Neural cell (in vitro differentiated cells): ENCODE results near the gene IPO9. TPM values are rescaled to one million over a fixed set of nuclear protein-coding genes. Genes with fewer than 3 reads are reported as not detected.

Experiments used
- H2AFZ ChIP-seq: fragments of 200-600, 300-800 bp; sonication (generic), shearing (Covaris generic); 2 replicates; pipeline ENCODE4 v1.6.0; 2014; ENCODE audit warnings: low read depth, mild to moderate bottlenecking, antibody characterized with exemption, low read length, moderate library complexity
- H3F3A ChIP-seq: fragments of 200-600 bp; shearing (Covaris generic); 2 replicates; pipeline ENCODE4 v1.6.1; 2016; ENCODE audit warnings: mild to moderate bottlenecking, moderate library complexity, mixed read lengths, antibody characterized with exemption, low read length; ENCODE audit not compliant: insufficient read depth, poor library complexity, severe bottlenecking
- H3K27ac ChIP-seq: fragments of 200-600, 300-800 bp; sonication (generic), shearing (Covaris generic); 2 replicates; pipeline ENCODE4 v1.5.1; 2014; ENCODE audit warnings: mild to moderate bottlenecking, low read length, moderate library complexity
- H3K27me3 ChIP-seq: fragments of 300-800, 200-600 bp; sonication (generic), shearing (Covaris generic); 2 replicates; pipeline ENCODE4 v1.6.0; 2014; ENCODE audit warnings: mild to moderate bottlenecking, low read depth, low read length, moderate library complexity; ENCODE audit not compliant: insufficient read depth
- H3K36me3 ChIP-seq: fragments of 300-800, 200-600 bp; sonication (generic), shearing (Covaris generic); 2 replicates; pipeline ENCODE4 v1.5.1; 2014; ENCODE audit warnings: mild to moderate bottlenecking, antibody characterized with exemption, low read length, moderate library complexity; ENCODE audit not compliant: insufficient read depth
- H3K4me2 ChIP-seq: fragments of 300-800, 200-600 bp; sonication (generic), shearing (Covaris generic); 2 replicates; pipeline ENCODE4 v1.6.0; 2014; ENCODE audit warnings: mild to moderate bottlenecking, low read length
- H3K4me3 ChIP-seq: fragments of 300-800, 200-600 bp; sonication (generic), shearing (Covaris generic); 2 replicates; pipeline ENCODE4 v1.5.1; 2014; ENCODE audit warnings: mild to moderate bottlenecking, low read length, moderate library complexity
- H3K79me2 ChIP-seq: fragments of 200-600 bp; shearing (Covaris generic); replicated peaks from 2 replicates; pipeline ENCODE4 v1.6.0; 2014; ENCODE audit warnings: mild to moderate bottlenecking, low read length, moderate library complexity; ENCODE audit not compliant: insufficient read depth
- H3K9ac ChIP-seq: fragments of 300-800, 200-600 bp; sonication (generic), shearing (Covaris generic); 2 replicates; pipeline ENCODE4 v1.6.1; 2016; ENCODE audit warnings: mild to moderate bottlenecking, low read length, mixed read lengths
- H3K9me2 ChIP-seq: fragments of 200-600 bp; shearing (Covaris generic); 2 replicates; pipeline ENCODE4 v1.6.1; 2016; ENCODE audit warnings: mild to moderate bottlenecking, low read length, mixed read lengths; ENCODE audit not compliant: insufficient read depth
- H3K9me3 ChIP-seq: fragments of 200-600, 300-800 bp; sonication (generic), shearing (Covaris generic); 2 replicates; pipeline ENCODE4 v1.6.1; 2016; ENCODE audit warnings: mild to moderate bottlenecking, mixed run types, low read length, moderate library complexity, mixed read lengths
- H4K20me1 ChIP-seq: fragments of 200-600 bp; shearing (Covaris generic); 2 replicates; pipeline ENCODE4 v1.6.1; 2016; ENCODE audit warnings: mild to moderate bottlenecking, mixed run types; ENCODE audit not compliant: insufficient read depth
- EP300 ChIP-seq: fragments of 450-650 bp; conservative IDR thresholded peaks from 2 replicates; pipeline ENCODE4 v1.6.1; 2014; ENCODE audit warnings: antibody characterized with exemption, mild to moderate bottlenecking, moderate library complexity; ENCODE audit not compliant: poor library complexity, severe bottlenecking
- EZH2 ChIP-seq: fragments of 200-600, 300-800 bp; shearing (Covaris generic), sonication (generic); IDR thresholded peaks from 2 replicates; pipeline ENCODE4 v1.6.1; 2014; ENCODE audit warnings: antibody characterized with exemption, low read length, borderline replicate concordance, mild to moderate bottlenecking; ENCODE audit not compliant: insufficient read depth, poor library complexity, severe bottlenecking
- MXI1 ChIP-seq: fragments of 450-650 bp; conservative IDR thresholded peaks from 2 replicates; pipeline ENCODE4 v1.6.1; 2014; ENCODE audit warnings: antibody characterized with exemption, mild to moderate bottlenecking; ENCODE audit not compliant: poor library complexity, severe bottlenecking
- POLR2AphosphoS5 ChIP-seq: IDR thresholded peaks from 2 replicates; pipeline ENCODE4 v1.6.1; 2012
- RAD21 ChIP-seq: fragments of 450-650 bp; conservative IDR thresholded peaks from 2 replicates; pipeline ENCODE4 v1.6.1; 2014; ENCODE audit warnings: antibody characterized with exemption, mild to moderate bottlenecking, moderate library complexity
- SMC3 ChIP-seq: fragments of 450-650 bp; conservative IDR thresholded peaks from 2 replicates; pipeline ENCODE4 v1.6.1; 2014; ENCODE audit warnings: antibody characterized with exemption, mild to moderate bottlenecking, moderate library complexity; ENCODE audit not compliant: poor library complexity
- TAF1 ChIP-seq: IDR thresholded peaks from 2 replicates; pipeline ENCODE4 v1.6.1; 2012; ENCODE audit warnings: low read depth
- polyA plus RNA-seq: library from polyadenylated mRNA; depleted of rRNA; stranded (reverse); fragments of >200 nt; gene quantifications from 2 replicates; pipeline ENCODE4 v1.2.3, GENCODE V29; 2014
- TF ChIP-seq, protein P1 (sequence below): IDR thresholded peaks from 2 replicates; pipeline ENCODE4 v1.6.1; 2012; ENCODE audit warnings: borderline replicate concordance
- TF ChIP-seq, protein P2 (sequence below): fragments of 450-650 bp; IDR thresholded peaks from 2 replicates; pipeline ENCODE4 v1.5.1; 2014; ENCODE audit warnings: antibody characterized with exemption, mild to moderate bottlenecking, moderate library complexity; ENCODE audit not compliant: poor library complexity, severe bottlenecking

IPO9 gene
- polyA plus RNA-seq, 1 donor from 2014 or later = 45.0 TPM

DNA sequence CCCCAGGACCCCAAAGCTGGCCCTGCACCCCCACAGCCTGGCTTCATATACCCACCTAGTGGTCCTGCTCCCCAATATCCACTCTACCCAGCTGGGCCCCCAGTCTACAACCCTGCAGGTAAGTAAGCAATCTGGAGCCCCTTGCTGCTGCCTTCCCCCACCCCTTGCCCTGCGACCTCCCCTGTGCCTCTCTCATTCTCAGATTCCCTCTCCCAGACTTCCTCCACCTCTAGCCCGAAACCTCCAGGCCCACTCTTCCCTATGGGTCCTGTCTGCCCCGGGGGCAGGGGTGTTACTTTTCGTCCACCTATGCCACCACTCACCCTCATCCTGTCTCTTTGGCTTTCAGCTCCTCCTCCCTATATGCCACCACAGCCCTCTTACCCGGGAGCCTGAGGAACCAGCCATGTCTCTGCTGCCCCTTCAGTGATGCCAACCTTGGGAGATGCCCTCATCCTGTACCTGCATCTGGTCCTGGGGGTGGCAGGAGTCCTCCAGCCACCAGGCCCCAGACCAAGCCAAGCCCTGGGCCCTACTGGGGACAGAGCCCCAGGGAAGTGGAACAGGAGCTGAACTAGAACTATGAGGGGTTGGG, 62.6 kb downstream of the IPO9 start:
- Histone ChIP-seq H3K27me3 (peaks cover 17% of the 10 kb centered on the region), H3K9me3 (no peaks in the 10 kb centered on the region), H3K9me2 (no peaks in the 10 kb centered on the region), H4K20me1 (no peaks in the 10 kb centered on the region), H3K9ac (no peak overlapping the region), H3K27ac (no peak overlapping the region), H3K4me2 (no peak overlapping the region), H3F3A (no peaks in the 10 kb centered on the region), H3K4me3 (no peak overlapping the region), H3K36me3 (no peaks in the 10 kb centered on the region), H3K79me2 (no peaks in the 10 kb centered on the region), H2AFZ (no peak overlapping the region)
- TF ChIP-seq EZH2 = no peak

DNA sequence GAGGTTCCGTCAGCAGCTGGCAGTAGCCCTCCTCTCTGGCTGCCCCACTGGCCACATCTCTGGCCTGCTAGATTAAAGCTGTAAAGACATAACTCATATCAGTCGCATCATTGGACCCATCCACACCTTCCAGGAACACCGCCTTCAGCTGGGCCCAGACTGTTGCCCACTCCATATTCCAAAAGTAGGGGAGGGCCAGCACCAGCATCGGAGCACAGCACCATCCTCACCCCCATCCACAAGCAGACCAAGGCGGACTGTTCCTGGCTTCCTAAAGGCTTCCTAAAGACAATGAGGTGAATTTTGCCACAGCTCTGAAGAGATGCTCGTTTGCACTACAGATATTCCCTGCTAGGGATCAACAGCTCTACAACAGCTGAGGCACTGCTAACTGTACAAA, 63.3 kb downstream of the IPO9 start:
- Histone ChIP-seq H3K27ac (no peak overlapping the region), H3K36me3 (no peaks in the 10 kb centered on the region), H3K9me3 (no peaks in the 10 kb centered on the region), H3F3A (no peaks in the 10 kb centered on the region), H3K79me2 (no peaks in the 10 kb centered on the region), H3K4me3 (no peak overlapping the region), H3K4me2 (no peak overlapping the region), H3K27me3 (peaks cover 17% of the 10 kb centered on the region), H3K9me2 (no peaks in the 10 kb centered on the region), H3K9ac (no peak overlapping the region), H2AFZ (no peak overlapping the region), H4K20me1 (no peaks in the 10 kb centered on the region)
- no peak for TF ChIP-seq SMC3
- TF ChIP-seq MXI1 = no peak
- TF ChIP-seq EP300 = no peak
- no peak for TF ChIP-seq POLR2AphosphoS5
- TF ChIP-seq, protein P1, sequence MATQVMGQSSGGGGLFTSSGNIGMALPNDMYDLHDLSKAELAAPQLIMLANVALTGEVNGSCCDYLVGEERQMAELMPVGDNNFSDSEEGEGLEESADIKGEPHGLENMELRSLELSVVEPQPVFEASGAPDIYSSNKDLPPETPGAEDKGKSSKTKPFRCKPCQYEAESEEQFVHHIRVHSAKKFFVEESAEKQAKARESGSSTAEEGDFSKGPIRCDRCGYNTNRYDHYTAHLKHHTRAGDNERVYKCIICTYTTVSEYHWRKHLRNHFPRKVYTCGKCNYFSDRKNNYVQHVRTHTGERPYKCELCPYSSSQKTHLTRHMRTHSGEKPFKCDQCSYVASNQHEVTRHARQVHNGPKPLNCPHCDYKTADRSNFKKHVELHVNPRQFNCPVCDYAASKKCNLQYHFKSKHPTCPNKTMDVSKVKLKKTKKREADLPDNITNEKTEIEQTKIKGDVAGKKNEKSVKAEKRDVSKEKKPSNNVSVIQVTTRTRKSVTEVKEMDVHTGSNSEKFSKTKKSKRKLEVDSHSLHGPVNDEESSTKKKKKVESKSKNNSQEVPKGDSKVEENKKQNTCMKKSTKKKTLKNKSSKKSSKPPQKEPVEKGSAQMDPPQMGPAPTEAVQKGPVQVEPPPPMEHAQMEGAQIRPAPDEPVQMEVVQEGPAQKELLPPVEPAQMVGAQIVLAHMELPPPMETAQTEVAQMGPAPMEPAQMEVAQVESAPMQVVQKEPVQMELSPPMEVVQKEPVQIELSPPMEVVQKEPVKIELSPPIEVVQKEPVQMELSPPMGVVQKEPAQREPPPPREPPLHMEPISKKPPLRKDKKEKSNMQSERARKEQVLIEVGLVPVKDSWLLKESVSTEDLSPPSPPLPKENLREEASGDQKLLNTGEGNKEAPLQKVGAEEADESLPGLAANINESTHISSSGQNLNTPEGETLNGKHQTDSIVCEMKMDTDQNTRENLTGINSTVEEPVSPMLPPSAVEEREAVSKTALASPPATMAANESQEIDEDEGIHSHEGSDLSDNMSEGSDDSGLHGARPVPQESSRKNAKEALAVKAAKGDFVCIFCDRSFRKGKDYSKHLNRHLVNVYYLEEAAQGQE = no peak
- TF ChIP-seq RAD21 = no peak
- TF ChIP-seq, protein P2, sequence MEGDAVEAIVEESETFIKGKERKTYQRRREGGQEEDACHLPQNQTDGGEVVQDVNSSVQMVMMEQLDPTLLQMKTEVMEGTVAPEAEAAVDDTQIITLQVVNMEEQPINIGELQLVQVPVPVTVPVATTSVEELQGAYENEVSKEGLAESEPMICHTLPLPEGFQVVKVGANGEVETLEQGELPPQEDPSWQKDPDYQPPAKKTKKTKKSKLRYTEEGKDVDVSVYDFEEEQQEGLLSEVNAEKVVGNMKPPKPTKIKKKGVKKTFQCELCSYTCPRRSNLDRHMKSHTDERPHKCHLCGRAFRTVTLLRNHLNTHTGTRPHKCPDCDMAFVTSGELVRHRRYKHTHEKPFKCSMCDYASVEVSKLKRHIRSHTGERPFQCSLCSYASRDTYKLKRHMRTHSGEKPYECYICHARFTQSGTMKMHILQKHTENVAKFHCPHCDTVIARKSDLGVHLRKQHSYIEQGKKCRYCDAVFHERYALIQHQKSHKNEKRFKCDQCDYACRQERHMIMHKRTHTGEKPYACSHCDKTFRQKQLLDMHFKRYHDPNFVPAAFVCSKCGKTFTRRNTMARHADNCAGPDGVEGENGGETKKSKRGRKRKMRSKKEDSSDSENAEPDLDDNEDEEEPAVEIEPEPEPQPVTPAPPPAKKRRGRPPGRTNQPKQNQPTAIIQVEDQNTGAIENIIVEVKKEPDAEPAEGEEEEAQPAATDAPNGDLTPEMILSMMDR = no peak
- no peak for TF ChIP-seq TAF1
- TF ChIP-seq EZH2 = no peak

DNA sequence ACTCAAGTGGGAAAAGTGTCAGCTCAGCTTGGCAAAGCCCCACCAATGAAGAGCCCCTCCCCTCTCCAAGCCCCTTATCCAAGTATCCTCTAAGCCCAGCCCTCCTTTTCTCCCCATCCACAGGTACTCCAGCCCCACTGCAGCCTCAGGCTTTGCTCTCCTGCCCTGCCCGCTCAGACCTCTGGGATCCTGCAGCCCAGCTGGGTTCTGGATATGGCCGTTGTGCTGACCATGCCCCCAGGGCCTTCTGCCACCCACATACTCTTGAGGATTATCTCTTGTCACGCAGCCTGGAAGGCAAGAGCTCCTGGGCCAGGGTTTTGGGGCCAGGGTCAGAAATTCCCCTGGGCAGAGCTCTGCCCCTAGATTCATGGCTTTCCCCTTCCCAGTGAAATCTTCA, 64.5 kb downstream of the IPO9 start:
- Histone ChIP-seq H3F3A (no peaks in the 10 kb centered on the region), H2AFZ (no peak overlapping the region), H3K36me3 (no peaks in the 10 kb centered on the region), H3K79me2 (no peaks in the 10 kb centered on the region), H3K9me3 (no peaks in the 10 kb centered on the region), H3K4me3 (no peak overlapping the region), H3K9me2 (no peaks in the 10 kb centered on the region), H3K9ac (no peak overlapping the region), H3K4me2 (no peak overlapping the region), H3K27ac (no peak overlapping the region), H4K20me1 (no peaks in the 10 kb centered on the region), H3K27me3 (peaks cover 16% of the 10 kb centered on the region)
- no peak for TF ChIP-seq RAD21
- TF ChIP-seq TAF1 = no peak
- TF ChIP-seq EZH2 = no peak
- TF ChIP-seq, protein P1 = no peak
- TF ChIP-seq POLR2AphosphoS5 = no peak
- no peak for TF ChIP-seq MXI1
- no peak for TF ChIP-seq SMC3
- no peak for TF ChIP-seq EP300
